Stimulated activated CD4-positive, alpha-beta T cell treated with anti-CD3 and anti-CD28 coated beads, TNF-alpha, amount 100 ng/mL, for 48 hours (primary cell): ENCODE results near the gene MIEN1.
"Not testable (repeated sequence)": the region's sequence is repeated elsewhere in the genome, so short reads cannot be mapped to it uniquely, and the experiment has no call there.

ENCODE experiments used
- DNase-seq, 3 donors: peaks; one replicate each; pipeline ENCODE4 v3.0.0-alpha.2; 2020; ENCODE audit warnings: low read depth in 3 of 3

The MIEN1 gene

DNA sequence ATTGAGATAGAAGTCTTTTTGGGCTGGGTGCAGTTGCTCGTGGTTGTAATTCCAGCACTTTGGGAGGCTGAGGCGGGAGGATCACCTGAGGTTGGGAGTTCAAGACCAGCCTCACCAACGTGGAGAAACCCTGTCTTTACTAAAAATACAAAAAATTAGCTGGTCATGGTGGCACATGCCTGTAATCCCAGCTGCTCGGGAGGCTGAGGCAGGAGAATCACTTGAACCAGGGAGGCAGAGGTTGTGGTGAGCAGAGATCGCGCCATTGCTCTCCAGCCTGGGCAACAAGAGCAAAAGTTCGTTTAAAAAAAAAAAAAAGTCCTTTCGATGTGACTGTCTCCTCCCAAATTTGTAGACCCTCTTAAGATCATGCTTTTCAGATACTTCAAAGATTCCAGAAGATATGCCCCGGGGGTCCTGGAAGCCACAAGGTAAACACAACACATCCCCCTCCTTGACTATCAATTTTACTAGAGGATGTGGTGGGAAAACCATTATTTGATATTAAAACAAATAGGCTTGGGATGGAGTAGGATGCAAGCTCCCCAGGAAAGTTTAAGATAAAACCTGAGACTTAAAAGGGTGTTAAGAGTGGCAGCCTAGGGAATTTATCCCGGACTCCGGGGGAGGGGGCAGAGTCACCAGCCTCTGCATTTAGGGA, 31.0 kb downstream of the MIEN1 start:
- DNase-seq = not testable (repeated sequence)

DNA sequence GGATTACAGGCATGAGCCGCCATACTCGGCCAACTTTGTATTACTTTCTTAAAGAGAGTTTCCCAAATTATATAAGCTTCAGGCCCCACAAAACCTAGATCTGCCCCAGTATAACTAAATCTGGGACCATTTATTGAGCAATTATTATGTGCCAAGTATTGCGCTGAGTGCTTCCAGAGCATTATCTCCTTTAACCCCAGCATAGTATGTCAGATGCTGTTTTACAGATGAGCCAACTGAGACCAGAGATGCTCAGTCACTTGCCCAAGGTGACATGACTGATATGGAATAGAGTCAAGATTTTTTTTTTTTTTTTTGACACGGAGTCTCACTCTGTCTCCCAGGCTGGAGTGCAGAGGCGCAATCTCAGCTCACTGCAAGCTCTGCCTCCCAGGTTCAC, 32.4 kb downstream of the MIEN1 start:
- DNase-seq = no peak

DNA sequence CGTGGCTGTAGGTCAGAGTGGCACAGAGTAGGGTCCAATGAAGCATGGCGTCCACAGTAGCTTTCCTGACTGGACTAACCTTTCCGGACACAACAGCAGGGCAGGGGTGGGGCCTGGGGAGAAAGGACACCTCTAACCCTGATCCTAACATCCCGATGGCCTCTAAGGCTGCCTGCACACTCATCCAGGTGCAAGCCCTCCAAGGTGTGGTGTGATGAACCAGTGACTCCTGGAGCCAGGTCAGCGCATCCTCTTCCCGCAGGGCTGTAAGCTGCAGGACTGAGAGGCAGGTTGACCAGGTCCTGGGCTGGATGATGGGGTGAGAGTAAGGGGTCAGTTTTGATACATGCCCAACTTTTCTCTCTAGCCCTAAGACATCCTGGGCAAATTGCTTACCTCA, 33.6 kb downstream of the MIEN1 start:
- no peak for DNase-seq

DNA sequence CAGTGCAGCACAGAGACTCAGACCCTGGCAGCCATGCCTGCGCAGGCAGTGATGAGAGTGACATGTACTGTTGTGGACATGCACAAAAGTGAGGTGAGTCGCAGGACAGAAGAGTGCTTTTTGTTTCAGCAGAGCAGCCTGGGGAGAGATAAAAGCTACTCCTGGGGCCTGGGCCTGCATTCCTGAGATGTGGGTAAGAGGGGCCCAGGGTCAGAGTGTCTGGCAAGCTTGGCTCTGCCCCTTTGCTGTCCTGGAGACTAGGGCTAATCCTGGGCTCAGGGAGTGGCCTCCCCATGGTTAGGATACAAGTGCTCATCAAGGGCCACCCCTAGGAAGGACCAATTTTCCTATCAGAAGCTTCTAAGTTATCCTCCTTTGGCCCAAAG, 35.2 kb downstream of the MIEN1 start:
- no peak for DNase-seq

DNA sequence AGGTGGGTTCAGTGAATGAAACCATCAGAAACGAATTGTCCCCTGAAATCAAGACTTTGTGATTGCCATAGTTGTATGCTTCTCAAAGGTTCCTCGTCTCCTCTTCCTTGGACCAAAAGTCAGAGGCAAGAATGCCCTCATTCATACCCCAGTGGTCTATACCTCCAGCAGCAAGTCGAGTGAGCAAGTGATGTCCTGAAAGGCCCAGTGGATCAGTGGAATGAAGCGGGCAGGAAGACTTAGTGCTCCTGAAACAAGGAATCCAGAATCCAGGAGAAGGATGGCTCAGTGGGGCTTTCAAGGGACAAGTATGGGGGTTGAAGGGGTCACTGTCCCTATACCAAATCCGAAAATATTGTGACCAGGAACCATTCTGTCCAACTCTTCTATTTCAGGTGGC, 35.7 kb downstream of the MIEN1 start:
- no peak for DNase-seq

DNA sequence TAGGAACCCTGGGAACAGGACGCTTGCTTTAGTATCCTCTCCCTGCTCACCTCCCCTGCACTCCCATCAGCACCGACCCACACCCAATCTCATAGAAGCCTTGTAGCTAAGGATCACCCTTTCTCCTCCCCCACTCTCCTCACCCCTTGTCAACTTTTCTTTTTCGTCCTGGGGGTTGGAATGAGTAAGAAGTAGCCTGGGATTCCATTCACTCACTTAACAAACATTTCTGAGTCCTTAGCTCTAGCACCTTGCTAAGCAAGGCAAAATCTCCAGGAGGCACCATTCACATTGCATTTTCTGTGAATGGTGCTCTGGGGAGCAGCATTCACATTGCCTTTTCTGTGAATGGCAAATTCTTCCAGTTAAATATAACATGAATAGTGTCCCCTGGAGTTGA, 41.4 kb downstream of the MIEN1 start:
- DNase-seq = no peak

DNA sequence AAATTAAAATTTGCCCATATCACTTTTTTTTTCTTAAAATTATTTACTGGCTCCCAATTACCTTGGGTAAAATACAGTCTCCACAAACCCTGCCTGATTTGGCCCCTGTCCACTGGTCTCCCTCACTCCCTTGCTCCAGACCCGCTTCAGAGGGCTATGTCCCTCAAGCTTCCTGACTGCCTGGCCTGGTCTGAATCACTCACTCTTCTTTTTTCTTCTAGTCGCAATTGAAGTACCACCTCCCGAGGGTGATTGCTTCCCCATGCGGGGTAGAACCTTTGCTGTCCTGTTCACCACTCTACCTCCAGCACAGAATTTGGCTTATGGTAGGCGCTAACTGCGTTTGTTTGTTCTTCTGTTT, 41.9 kb downstream of the MIEN1 start:
- no peak for DNase-seq

DNA sequence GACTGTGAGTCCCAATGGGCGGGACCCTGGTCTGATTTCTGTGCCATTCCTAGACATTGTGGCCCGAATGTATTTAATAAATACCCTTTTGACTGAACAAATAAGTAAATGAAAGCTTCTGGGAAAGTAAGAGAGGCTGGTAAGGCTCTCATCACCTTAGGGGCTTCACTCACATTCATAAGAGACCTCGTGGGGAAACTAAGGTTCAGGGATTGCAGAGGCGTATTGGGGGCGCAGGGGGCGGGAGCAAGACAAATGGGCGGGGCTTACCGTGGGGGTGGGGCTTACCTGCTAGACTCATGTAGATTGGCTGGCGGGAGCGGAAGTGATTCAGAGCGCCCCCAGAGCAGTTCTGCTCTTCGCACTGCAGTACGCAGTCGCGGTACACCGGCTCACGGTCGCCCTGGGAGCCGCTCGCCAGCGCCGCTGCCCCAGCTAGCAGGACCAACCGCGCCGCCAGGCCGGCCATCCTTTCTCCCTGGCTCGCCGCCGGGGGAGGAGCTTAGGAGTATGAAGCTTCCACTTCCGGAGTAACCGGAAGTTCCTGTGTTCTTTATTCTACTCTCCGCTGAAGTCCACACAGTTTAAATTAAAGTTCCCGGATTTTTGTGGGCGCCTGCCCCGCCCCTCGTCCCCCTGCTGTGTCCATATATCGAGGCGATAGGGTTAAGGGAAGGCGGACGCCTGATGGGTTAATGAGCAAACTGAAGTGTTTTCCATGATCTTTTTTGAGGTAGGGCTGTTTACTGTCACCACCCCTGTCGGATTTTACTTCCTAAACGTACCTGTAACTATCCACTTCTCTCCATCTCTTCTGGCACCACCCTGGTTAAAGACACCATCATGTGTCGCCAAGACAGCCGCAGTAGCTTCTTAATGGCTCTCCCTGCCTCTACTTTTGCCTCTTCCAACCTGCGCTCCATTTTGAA, 42.5 kb downstream of the MIEN1 start, which contains the start of gene PGAP3:
Gene PGAP3, minus strand, starts transcription at position 512 of the 929 bp plus-strand sequence. Its CDS starts 43 bp downstream, at position 469.
- peak; percentile 70 to 85 (median 81) for DNase-seq

DNA sequence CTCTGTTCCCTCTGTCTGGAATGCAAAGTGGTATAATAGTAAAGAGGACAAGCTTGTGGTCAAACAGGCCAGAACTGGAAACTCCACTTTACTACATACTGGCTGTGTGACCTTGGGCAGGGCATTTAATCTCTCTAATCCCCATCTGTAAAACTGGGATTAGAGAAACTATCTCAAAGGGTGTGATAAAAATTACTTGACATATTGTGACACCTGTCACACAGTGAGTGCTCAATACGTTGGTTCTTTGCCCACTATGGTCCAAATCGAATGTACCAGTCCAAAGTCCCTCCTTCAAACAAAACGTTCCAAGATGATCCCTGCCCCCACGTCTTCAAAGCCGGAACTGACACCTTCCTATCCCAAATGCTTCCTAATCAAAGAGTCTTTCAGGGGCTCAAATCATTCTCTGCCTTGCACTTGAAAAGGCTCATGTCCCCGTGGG, 43.2 kb downstream of the MIEN1 start:
- DNase-seq = no peak

DNA sequence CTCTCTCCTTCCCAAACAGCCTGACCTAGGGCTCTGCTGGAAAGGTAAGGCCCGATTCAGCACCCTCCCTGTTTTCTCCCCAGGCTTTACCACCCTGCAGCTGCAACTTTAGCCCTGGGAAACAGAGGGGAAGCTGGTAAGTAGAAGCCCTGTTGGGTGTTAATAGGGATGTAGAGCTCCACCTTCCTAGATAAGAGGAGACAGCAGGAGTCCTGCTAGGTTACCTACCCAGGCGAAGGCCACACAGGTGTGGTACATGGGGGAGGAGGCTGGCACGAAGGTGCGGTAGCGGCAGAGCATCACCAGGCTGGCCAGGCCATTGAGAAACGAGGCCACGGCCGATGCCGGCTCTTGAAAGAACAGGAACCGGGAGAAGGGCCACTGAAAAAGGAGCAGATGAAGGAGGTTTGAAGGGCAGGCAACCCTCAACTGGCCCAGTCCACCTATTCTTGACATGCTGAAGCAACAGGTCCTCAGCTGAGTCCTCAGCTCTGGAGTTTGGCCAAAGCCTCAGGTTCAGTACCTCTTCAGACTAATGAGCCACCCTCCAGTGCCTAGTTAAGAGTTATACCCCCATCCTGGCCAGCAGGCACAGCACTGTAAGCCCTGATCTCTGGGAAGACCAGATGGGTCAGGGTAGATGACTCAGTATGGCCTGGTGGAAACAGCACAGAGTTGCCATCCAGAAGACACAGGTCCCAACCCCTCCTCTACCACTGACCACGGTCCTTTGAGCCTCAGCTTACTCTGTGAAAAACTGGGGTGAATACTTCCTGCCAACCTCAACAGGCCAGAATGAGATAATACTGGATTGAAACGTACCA, 45.8 kb downstream of the MIEN1 start:
- no peak for DNase-seq

DNA sequence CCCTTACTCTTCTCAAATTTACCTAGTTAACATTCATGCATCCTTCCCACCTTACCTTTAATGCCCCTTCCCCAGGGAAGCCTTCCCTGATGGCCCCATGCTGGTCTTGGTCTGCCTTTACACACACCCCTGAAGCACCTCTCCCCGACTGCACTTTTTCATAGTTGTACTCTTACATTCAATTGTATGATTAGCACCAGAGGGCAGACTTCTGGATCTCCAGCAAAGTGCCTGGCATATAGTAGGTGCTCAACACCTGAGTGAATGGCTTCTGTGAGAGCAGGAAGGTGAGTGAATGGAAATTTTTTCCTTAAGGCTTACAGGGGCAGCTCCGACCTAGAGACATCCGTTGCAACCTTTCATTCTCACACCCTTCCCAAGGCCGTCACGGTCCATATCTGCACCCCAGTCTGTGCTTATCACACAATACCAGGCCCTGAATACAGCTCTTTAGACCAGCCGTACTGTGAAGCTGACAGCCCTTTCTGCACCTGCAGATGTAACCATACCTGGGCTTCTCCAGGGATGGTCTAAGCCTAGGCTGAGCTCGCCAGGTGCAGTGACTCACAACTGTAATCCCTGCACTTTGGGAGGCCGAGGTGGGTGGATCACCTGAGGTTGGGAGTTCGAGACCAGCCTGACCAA, 46.9 kb downstream of the MIEN1 start:
- DNase-seq = no peak

DNA sequence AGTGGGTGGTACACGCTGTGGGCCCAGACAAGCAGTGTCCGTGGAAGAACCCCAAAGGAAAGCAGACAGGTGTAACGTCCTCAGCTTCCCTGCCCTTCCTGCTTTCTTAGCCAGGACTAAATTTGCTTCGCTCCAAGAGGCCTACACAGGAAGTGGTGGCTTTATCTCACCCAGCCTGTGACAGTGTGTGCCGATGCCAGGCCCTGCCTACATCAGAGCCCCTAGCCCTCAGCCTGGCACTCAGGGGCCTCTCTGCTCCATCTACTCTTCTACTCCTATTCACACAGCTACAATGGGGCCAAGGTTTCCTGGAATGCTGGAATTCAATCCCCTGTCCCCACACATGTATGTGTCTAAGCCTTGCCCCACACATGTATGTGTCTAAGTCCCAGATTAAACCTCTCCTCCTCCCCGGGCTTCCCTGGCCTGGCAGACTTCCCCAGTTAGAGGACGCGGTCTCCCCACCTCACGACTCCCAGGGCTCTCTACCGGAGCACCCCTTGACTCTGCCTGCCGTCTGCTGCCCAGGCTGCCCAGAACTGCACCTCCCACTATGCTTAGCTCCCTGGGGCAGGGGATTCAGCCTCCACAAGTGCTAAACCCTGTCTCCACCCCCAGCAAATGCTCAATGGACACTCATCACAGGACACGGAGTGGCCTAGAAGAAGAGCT, 50.7 kb downstream of the MIEN1 start:
- no peak for DNase-seq
